HEK293T (cell line): Measurements from ENCODE around the gene TDG.

Experiments used
- FOXA1 ChIP-seq: fragments of 450-650 bp; IDR thresholded peaks from 2 replicates; pipeline ENCODE4 v1.6.1; 2016; ENCODE audit warnings: mild to moderate bottlenecking
- FOXK2 ChIP-seq: fragments of 450-650 bp; IDR thresholded peaks from 2 replicates; pipeline ENCODE4 v1.6.1; 2016; ENCODE audit warnings: mild to moderate bottlenecking
- FOXM1 ChIP-seq: fragments of 450-650 bp; IDR thresholded peaks from 2 replicates; pipeline ENCODE4 v1.6.1; 2017; ENCODE audit warnings: mild to moderate bottlenecking, borderline replicate concordance
- SP1 ChIP-seq: fragments of 450-650 bp; IDR thresholded peaks from 2 replicates; pipeline ENCODE4 v1.6.1; 2017
- TARDBP ChIP-seq: fragments of 450-650 bp; IDR thresholded peaks from 2 replicates; pipeline ENCODE4 v1.6.1; 2016
- TF ChIP-seq, protein P1 (sequence below): fragments of 450-650 bp; IDR thresholded peaks from 2 replicates; pipeline ENCODE4 v1.6.1; 2016

DNA sequence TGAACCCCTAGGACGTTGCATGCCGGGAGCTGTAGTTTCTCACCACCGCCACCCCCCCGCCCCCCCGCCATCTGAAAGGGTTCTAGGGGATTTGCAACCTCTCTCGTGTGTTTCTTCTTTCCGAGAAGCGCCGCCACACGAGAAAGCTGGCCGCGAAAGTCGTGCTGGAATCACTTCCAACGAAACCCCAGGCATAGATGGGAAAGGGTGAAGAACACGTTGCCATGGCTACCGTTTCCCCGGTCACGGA, 36.0 kb upstream of the TDG start:
- no peak for TF ChIP-seq FOXA1
- no peak for TF ChIP-seq TARDBP
- TF ChIP-seq, protein P1, sequence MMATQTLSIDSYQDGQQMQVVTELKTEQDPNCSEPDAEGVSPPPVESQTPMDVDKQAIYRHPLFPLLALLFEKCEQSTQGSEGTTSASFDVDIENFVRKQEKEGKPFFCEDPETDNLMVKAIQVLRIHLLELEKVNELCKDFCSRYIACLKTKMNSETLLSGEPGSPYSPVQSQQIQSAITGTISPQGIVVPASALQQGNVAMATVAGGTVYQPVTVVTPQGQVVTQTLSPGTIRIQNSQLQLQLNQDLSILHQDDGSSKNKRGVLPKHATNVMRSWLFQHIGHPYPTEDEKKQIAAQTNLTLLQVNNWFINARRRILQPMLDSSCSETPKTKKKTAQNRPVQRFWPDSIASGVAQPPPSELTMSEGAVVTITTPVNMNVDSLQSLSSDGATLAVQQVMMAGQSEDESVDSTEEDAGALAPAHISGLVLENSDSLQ, result no peak
- TF ChIP-seq FOXM1, result no peak; the same call in 1 of the 2 replicates
- no peak for TF ChIP-seq FOXK2
- TF ChIP-seq SP1, result no peak
